ENCODE measurements around the gene EXOC5. TPM values are rescaled to one million over a fixed set of nuclear protein-coding genes. Genes with fewer than 3 reads are reported as not detected.

Gene EXOC5
- total RNA-seq, 1 experiment from 2014 or later = 80.4 TPM

GRCh38 chr14:57287745-57288144 lies 19.0 kb upstream of the EXOC5 start (continued):
- TF ChIP-seq ZNF532 (CRISPR knock-in tag; IDR thresholded peaks at IDR 0.05; ENCODE audit: borderline replicate concordance) (no peak), NFYB (CRISPR knock-in tag; conservative IDR thresholded peaks at IDR 0.05; ENCODE audit: low read depth) (no peak), ARID4B (CRISPR knock-in tag; IDR thresholded peaks at IDR 0.05; ENCODE audit: borderline replicate concordance) (no peak), SP1 (CRISPR knock-in tag; conservative IDR thresholded peaks at IDR 0.05) (no peak), IRF1 (CRISPR knock-in tag; IDR thresholded peaks at IDR 0.05) (no peak), SMAD4 (CRISPR knock-in tag; IDR thresholded peaks at IDR 0.05) (no peak), ATF1 (CRISPR knock-in tag; IDR thresholded peaks at IDR 0.05) (no peak), STAT6 (CRISPR knock-in tag; conservative IDR thresholded peaks at IDR 0.05; ENCODE audit: low read depth) (no peak), NR2C2 (CRISPR knock-in tag; IDR thresholded peaks at IDR 0.05) (no peak), CREB1 (CRISPR knock-in tag; IDR thresholded peaks at IDR 0.05) (no peak), SOX15 (CRISPR knock-in tag; IDR thresholded peaks at IDR 0.05) (no peak)

- TF ChIP-seq E2F5 (CRISPR knock-in tag; IDR thresholded peaks at IDR 0.05) (no peak), MAX (CRISPR knock-in tag; IDR thresholded peaks at IDR 0.05) (no peak), ZNF219 (CRISPR knock-in tag; IDR thresholded peaks at IDR 0.05; ENCODE audit: borderline replicate concordance) (no peak)
- Mint-ChIP-seq H3K4me3 (no peak overlapping the region), H3K27ac (no peak overlapping the region), H3K4me1 (no peaks in the 10 kb centered on the region), H3K27me3 (ENCODE audit: low read depth) (no peaks in the 10 kb centered on the region), H3K9me3 (no peaks in the 10 kb centered on the region), H3K36me3 (peaks cover 24% of the 10 kb centered on the region)
- POLR2A ChIA-PET = no interaction called here
- DNase-seq (ENCODE audit: low spot score) = no peak
- ATAC-seq = no peak
- CTCF ChIA-PET = no interaction called here
Observed at GRCh38 chr14:57277062-57277461, 8.4 kb upstream of the EXOC5 start.
